SK-N-MC (cell line): ENCODE measurements around the gene MAP7D3.

ENCODE experiments used
- EZH2 ChIP-seq: fragments of 200-600 bp; sonication (generic); IDR thresholded peaks from one replicate; pipeline ENCODE4 v1.6.1; 2017; ENCODE audit warnings: antibody characterized with exemption
- FOXP2 ChIP-seq: optimal IDR thresholded peaks from 2 replicates; pipeline ENCODE3; 2011; ENCODE audit warnings: mild to moderate bottlenecking, moderate library complexity; ENCODE audit not compliant: insufficient read depth; ENCODE audit errors: extremely low read length, control extremely low read depth
- POLR2AphosphoS5 ChIP-seq: IDR thresholded peaks from 2 replicates; pipeline ENCODE4 v1.6.1; 2012; ENCODE audit warnings: mild to moderate bottlenecking, low read depth, low read length, borderline replicate concordance

DNA sequence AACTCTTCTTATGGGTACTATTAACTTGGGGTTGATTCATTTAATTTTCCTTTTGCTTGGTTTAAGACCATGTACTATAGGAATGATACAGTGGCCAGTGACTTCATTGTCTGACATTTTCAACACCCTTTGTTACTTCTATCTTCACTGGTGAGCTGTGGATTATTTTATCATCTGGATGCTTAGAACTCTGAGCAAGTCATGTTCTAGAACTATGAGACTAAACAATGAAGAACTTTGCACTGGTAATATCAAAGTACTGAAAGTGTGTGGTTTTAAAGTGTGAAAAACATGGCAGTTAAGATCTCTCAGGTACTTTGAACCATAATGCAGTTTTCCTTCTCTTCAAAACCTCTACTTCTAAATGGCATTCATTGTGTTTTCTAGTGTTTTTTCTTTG, 47.8 kb downstream of the MAP7D3 start:
- TF ChIP-seq EZH2, result no peak
- TF ChIP-seq POLR2AphosphoS5, result no peak
- no peak for TF ChIP-seq FOXP2
